Stimulated activated CD8-positive, alpha-beta memory T cell treated with anti-CD3 and anti-CD28 coated beads, Interleukin-7, amount 100 ng/mL, for 1 hour (primary cell): Measurements from ENCODE around the gene WAS.

ENCODE experiments used
- DNase-seq, 2 donors: peaks; one replicate each; pipeline ENCODE4 v3.0.0-alpha.2; 2020; ENCODE audit warnings: low read depth in 2 of 2

Gene WAS

DNA sequence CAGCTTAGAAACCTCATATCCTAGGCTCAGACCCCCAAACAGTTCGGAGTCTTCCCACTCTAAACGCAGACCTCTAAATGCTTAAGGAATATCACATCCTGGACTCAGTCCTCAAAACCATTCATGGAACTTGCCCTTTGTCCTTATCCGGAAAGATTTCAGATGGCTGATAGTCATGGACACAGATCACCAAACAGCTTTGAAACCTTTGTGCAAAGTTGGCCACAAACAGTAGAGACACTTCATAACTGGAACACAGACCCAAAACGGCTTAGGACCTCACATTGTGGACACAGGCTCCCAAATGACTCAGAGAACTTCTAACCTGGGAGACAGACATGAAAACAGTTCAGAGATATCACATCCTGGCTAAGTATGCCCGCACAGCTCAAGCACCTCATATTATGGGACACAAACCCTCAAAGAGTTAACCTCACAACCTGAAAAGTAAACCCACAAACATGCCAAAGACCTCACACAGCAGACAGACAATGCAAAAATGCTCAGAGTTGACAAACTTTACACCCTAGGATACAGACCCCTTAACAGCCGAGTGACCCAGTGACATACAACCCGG, 28.4 kb downstream of the WAS start:
- DNase-seq = no peak

DNA sequence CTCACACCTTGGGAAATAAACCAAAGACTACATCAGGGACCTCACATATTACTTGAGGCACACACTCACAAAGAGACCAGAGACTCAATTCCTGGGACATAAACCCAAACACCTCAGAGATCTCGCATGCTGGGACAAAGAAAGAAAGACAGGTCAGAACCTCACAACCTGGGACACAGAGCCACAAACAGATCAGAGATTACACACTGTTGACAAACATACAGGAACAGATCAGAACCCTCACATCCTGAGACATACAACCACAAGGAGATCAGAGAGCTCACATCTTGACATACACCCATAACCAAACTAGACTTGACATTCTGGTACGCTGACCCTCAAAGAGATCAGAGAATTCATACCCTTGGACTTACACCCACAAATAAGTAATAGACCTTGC, 30.2 kb downstream of the WAS start:
- no peak for DNase-seq

DNA sequence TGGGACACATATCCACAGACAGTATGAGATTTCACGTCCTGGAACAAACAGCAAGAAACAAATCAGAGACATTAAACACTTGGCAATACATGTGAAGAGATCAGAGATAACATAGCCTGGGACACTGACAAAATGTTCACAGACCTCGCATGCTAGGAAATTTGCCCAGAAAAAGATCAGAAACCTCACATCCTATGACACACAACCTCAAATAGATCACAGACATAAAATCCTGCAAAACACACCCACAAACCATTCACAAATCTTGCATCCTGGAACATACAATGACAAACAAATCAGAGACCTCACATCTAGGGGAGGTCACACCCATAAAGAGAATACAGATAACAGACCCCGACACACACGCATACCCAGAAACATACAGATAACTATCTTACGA, 31.0 kb downstream of the WAS start:
- no peak for DNase-seq

DNA sequence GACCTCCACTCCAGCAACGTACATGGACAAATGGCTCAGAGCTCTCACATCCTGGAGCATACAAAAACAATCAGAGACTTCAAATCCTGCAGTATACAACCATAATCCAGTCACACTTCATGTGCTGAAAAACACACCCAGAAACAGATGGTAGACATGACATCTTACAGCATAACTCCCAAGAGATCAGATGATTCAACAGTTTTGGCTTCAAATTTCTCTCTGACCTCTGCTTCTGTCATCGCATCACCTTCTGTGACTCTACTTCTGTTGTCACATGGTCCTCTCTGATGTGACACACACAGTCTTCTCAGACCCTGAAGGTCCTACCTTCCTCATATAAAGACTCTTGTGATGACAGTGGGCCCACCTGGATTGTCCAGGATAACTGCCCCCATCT, 31.5 kb downstream of the WAS start:
- DNase-seq = no peak

DNA sequence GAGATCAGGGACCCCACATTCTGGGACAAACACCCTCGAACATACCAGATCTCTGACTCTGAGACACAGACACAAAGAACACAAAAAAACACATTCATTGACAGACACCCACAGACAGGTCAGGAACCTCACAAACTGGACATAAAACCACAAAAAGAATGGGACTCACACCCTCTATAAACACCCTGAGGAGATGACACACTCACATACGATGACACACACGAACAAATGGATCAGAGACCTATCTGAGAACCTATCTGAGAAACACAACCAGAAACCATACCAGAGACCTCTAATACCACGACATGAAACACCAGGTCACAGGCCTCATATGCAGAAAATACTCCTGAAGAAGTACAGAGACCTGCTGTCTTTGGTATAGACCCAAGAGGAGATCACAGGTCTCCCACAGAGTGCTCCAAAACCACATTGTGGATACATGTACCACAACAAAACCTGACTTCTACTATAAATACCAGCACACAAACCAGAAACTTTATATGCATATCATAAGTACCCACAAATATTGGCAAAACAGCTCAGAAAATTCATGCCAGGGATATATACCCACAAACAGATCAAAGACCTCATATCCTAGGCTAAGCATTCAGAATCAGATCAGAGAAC, 32.4 kb downstream of the WAS start:
- no peak for DNase-seq

DNA sequence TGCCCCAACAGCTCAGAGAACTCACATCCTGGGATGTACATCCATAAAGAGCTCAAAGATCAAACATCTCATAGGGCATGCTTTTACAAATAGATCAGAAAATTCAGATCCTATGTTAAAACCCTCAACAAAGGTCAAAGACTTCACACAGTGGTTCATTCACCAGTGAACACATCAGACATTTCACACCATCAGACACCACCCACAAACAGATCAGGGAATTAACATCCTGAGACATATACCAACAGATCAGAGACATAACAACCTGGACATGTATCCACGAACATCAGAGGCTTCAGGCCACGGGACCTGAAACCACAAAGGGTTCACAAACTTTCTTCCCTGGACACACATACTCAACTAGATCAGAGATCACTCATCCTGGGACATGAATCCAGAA, 36.4 kb downstream of the WAS start:
- DNase-seq = no peak

DNA sequence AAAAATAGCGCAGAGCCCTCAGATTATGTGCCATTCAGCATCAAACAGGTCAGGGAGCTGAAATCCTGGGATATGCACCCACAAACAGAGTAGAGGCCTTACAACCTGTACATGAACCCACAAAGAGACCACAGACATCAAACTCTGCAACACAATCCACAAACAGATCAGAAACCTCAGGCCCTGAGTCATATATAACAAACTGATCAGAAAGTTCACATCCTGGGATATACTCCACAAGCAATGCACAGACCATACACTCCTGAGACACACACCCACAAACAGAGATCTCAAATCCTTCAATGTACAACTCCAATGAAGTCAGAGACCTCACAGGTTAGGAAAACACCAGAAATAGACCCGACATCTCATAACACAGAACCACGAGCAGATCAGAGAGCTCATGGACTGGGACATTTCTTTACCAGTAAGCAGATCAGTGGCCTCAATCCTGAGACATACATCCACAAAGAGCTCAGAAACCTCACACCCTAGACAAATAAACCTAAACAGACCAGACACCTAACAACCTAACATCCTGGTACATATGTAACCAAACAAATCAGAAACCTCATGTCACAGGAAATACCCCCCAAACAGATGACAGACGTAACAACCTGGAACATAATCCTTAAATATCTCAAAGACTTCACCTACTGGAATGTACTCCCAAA, 37.1 kb downstream of the WAS start:
- no peak for DNase-seq

DNA sequence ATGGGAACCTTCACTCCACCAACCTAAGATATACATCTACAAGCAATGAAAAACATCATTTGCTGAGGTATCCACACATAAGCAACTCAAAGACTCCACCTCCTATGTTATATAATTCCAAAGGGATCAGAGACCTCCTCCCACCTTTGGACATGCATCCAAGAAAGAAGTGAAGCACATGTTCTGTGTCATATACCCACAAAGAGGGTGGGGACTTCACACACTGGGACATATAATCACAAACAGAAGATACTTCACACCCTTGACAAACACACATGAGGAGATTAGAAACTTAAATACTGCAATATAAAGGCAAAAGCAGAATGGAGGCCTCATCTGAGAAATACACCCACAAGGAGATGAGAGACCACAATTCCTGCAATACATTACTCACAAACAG, 38.3 kb downstream of the WAS start:
- DNase-seq = no peak

DNA sequence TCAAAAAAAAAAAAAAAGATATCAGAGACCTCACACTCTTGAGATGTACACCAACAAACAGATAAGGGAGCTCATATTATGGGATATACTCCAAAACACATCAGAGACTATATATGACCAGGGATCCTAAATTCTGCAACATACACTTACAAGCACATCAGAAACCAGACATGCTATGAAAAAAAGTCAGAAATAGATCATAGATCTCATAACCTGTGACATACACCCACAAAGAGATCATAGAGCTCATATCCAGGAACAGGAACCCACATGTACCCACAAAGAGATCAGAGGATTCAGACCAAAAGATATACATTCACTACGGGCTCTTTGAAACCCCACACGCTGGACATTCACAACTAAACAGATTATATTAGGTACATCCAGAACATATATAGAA, 43.0 kb downstream of the WAS start:
- no peak for DNase-seq

DNA sequence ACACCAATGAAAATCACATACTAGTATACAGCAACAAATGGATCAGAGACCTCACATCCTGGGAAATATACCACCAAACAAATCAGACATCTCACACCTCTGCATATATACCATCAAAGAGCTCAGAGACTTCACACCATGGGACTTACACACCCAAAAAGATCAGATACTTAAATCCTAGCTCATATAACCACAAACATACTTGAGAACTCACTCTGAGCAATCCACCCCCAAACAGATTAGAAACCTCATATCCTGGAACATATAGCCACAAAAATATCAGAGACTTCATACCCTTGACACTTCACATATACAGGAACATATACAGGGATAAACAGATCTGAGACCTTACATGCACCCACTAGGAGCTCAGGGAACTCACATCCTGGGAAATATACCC, 45.1 kb downstream of the WAS start:
- DNase-seq = no peak

DNA sequence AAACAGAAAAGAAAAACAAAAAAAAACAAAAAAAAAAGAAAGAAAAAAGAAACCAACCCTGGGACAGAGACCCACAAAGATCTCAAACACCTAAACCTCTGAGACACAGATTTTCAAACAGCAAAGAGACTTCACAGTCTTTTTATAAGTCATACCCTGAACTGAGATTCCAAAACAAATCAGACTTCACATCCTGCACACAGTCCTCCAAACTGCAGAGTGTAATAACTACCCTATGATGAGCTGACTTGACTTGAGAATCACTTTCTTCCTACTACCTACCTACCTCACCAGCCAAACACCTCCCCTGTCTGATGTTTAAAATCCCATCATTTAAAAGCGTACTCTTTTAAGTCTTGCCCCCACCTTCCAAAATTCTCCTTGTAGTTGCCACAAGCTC, 52.7 kb downstream of the WAS start:
- no peak for DNase-seq

DNA sequence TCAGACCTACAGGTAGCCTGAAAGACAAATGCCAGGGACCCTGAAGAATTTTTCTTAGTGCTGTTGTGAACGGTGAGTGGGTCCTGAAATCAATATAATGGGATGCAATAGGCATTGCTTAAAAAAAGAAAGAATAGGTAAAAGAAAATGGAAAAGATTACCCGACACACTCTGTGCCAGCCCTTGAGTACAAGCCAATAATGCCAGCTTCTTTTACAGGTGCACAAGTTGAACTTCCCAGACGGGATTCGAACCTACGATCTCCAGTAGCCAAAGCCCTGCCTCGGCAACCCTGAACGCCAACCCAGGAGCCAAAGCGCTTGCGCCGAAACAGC, 53.2 kb downstream of the WAS start:
- no peak for DNase-seq

DNA sequence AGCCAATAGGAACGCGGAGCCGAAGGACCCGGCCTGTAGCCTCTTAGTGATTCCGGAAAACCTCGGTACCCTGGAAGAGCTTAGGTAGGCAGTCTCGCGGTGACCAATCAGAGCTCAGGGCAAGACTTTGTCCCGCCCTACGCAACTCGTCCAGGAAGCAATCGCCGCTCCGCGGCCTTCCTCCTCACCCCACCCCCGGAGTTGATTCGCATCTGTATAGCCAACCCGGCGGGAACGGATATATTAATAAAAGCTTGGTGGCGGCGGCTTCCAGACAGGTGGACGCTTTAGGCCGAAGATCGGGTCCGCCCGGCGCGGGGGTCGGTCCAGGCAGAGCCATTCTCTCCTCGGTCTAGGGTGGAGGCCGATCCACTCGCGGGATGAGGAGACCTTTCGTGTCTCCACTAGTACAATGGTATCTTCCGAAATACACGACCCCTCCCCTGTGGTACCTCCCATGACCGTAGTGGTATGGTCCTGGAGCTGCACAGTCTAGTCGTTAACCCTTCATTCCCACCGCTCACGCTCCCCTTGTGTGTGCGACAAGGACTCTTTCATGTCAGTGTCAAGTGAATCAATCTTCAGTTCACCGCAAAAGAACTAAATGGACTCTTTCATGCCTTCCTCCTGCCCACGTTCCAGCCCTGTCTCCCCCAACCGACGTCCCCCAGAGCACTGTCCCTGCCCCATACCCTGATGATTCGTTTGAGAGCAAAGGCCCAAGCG, 53.8 kb downstream of the WAS start:
- DNase-seq = peak; percentile 62 to 68

DNA sequence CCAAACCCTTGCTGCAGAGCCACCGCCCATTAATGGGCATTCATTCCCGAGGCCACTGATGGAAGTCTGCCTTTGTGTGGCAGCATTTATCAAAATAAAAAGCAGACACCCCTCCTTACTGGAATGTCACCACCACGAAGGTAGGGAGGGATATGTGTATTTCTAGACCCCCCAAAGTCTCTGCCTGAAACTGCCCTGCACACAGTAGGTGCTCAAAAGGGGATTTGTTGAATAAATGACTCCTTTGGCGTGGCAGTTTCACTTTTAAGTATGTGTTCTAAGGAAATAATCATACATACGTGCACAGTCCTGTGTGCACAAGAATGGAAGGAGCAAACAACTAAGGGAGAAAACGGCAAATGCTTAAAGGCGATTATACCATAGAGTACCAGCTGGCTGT, 54.3 kb downstream of the WAS start:
- DNase-seq = no peak
